H1 (cell line): ENCODE results near the gene YTHDC2. TPM values are rescaled to one million over a fixed set of nuclear protein-coding genes. Genes with fewer than 3 reads are reported as not detected.

Source experiments
- CTCF ChIA-PET: fragments of 300-600 bp; sonication (Branson Sonifier 250); formaldehyde crosslinking; loops from one replicate; lab custom pipeline; 2021; ENCODE audit not compliant: partially characterized antibody; lab: Charles Lee
- POLR2A ChIA-PET: fragments of 300-600 bp; sonication (Branson Sonifier 250); formaldehyde crosslinking; loops from one replicate; lab custom pipeline; 2021; ENCODE audit warnings: inconsistent platforms; ENCODE audit not compliant: partially characterized antibody; lab: Charles Lee
- DNase-seq, 2 experiments: peaks; one replicate each; pipeline versions ENCODE4 v3.0.0 to v3.0.0-alpha.2; 2010 to 2022; ENCODE audit warnings: low spot score in 2 of 2, low read depth in 1 of 2, mixed read lengths in 1 of 2
- FAIRE-seq: peaks from 2 replicates; lab custom pipeline; 2011; peaks lifted over from hg19 to GRCh38; lab: Jason Lieb, UNC
- H2AFZ ChIP-seq: 2 replicates; pipeline ENCODE4 v1.8.1; 2012; ENCODE audit warnings: low read length, inconsistent platforms
- H2AK5ac ChIP-seq: 2 replicates; pipeline ENCODE4 v1.6.1; 2013; ENCODE audit warnings: low read depth, low read length
- H2BK120ac ChIP-seq: replicated peaks from 2 replicates; pipeline ENCODE3; 2013; ENCODE audit warnings: low read depth, low read length, inconsistent platforms
- H2BK12ac ChIP-seq: 2 replicates; pipeline ENCODE4 v1.6.1; 2013; ENCODE audit warnings: low read depth, low read length
- H2BK15ac ChIP-seq: 2 replicates; pipeline ENCODE4 v1.6.1; 2013; ENCODE audit warnings: low read length
- H2BK20ac ChIP-seq: 2 replicates; pipeline ENCODE4 v1.6.1; 2013; ENCODE audit warnings: low read length
- H2BK5ac ChIP-seq: 2 replicates; pipeline ENCODE4 v1.6.1; 2013; ENCODE audit warnings: low read depth, low read length
- H3K14ac ChIP-seq: 2 replicates; pipeline ENCODE4 v1.6.1; 2013; ENCODE audit warnings: inconsistent platforms; ENCODE audit not compliant: insufficient read length
- H3K18ac ChIP-seq: 2 replicates; pipeline ENCODE4 v1.6.1; 2013; ENCODE audit warnings: low read length; ENCODE audit errors: extremely low read depth
- H3K23ac ChIP-seq: 2 replicates; pipeline ENCODE4 v1.6.1; 2013; ENCODE audit warnings: inconsistent platforms; ENCODE audit not compliant: insufficient read length
- H3K23me2 ChIP-seq: 2 replicates; pipeline ENCODE4 v1.6.1; 2013; ENCODE audit warnings: low read depth, low read length
- H3K27ac ChIP-seq: 2 replicates; pipeline ENCODE4 v1.6.1; 2011; ENCODE audit warnings: low read depth, low read length, inconsistent platforms
- H3K27me3 ChIP-seq, 4 experiments: replicated peaks in 1 of 4; 1 replicate in 1 of 4; 2 replicates in 3 of 4; pipeline versions ENCODE4 v1.6.1 to v1.8.1; 2011 to 2013; ENCODE audit warnings: low read length in 3 of 4, mild to moderate bottlenecking in 3 of 4, inconsistent platforms in 2 of 4, mixed read lengths in 2 of 4, moderate library complexity in 1 of 4; ENCODE audit not compliant: control insufficient read depth in 3 of 4, insufficient read depth in 3 of 4; ENCODE audit errors: extremely low read depth in 1 of 4
- H3K36me3 ChIP-seq, 4 experiments: 2 replicates each; pipeline versions ENCODE4 v1.6.1 to v1.8.1; 2011 to 2013; ENCODE audit warnings: mild to moderate bottlenecking in 4 of 4, low read length in 3 of 4, moderate library complexity in 2 of 4, control low read depth in 1 of 4, inconsistent platforms in 1 of 4; ENCODE audit not compliant: insufficient read depth in 4 of 4, control insufficient read depth in 2 of 4
- H3K4ac ChIP-seq: replicated peaks from 2 replicates; pipeline ENCODE3; 2013; ENCODE audit warnings: low read length, low read depth, mixed read lengths, inconsistent platforms; ENCODE audit not compliant: insufficient read length
- H3K4me1 ChIP-seq, 4 experiments: replicated peaks in 1 of 4; 1 replicate in 1 of 4; 2 replicates in 3 of 4; pipeline versions ENCODE4 v1.6.1 to v1.8.1; 2011 to 2013; ENCODE audit warnings: low read length in 3 of 4, inconsistent platforms in 2 of 4, mixed read lengths in 1 of 4; ENCODE audit not compliant: insufficient read depth in 4 of 4, control insufficient read depth in 3 of 4
- H3K4me2 ChIP-seq, 2 experiments: 2 replicates each; pipeline versions ENCODE4 v1.6.1 to v1.8.1; 2011 to 2013; ENCODE audit warnings: low read depth in 2 of 2, low read length in 2 of 2, control low read depth in 1 of 2, inconsistent platforms in 1 of 2, mild to moderate bottlenecking in 1 of 2; ENCODE audit not compliant: insufficient read depth in 1 of 2
- H3K4me3 ChIP-seq, 4 experiments: fragments of 200-600, 300-600 bp in 1 of 4; sonication (generic), shearing (Covaris generic), sonication (Bioruptor Twin) in 1 of 4; 2 replicates each; pipeline versions ENCODE4 v1.5.1 to v1.8.1; 2011 to 2016; ENCODE audit warnings: low read length in 4 of 4, low read depth in 3 of 4, control low read depth in 2 of 4, inconsistent platforms in 2 of 4, mild to moderate bottlenecking in 2 of 4, mixed read lengths in 1 of 4, moderate library complexity in 1 of 4; ENCODE audit not compliant: insufficient read depth in 2 of 4; ENCODE audit errors: extremely low read depth in 1 of 4
- H3K56ac ChIP-seq: replicated peaks from 2 replicates; pipeline ENCODE3; 2013; ENCODE audit warnings: low read depth, mild to moderate bottlenecking, mixed read lengths, low read length, inconsistent platforms; ENCODE audit not compliant: insufficient read length
- H3K79me1 ChIP-seq: 2 replicates; pipeline ENCODE4 v1.6.1; 2013; ENCODE audit warnings: low read depth, low read length, control low read depth
- H3K79me2 ChIP-seq, 2 experiments: 2 replicates each; pipeline versions ENCODE4 v1.6.1 to v1.8.1; 2012 to 2013; ENCODE audit warnings: low read length in 2 of 2, mild to moderate bottlenecking in 2 of 2, inconsistent platforms in 1 of 2; ENCODE audit not compliant: insufficient read depth in 2 of 2, control insufficient read depth in 1 of 2
- H3K9ac ChIP-seq, 4 experiments: replicated peaks in 1 of 4; 1 replicate in 1 of 4; 2 replicates in 3 of 4; pipeline versions ENCODE4 v1.6.1 to v1.8.1; 2011 to 2013; ENCODE audit warnings: low read depth in 3 of 4, low read length in 3 of 4, control low read depth in 2 of 4, mild to moderate bottlenecking in 2 of 4, moderate library complexity in 2 of 4, inconsistent platforms in 1 of 4; ENCODE audit errors: extremely low read depth in 1 of 4
- H3K9me3 ChIP-seq, 2 experiments: 2 replicates each; pipeline versions ENCODE4 v1.6.1 to v1.8.1; 2012 to 2013; ENCODE audit warnings: mild to moderate bottlenecking in 2 of 2, moderate library complexity in 2 of 2, control low read depth in 1 of 2, inconsistent platforms in 1 of 2, low read depth in 1 of 2, low read length in 1 of 2, mixed read lengths in 1 of 2; ENCODE audit not compliant: insufficient read depth in 2 of 2
- H4K20me1 ChIP-seq, 2 experiments: replicated peaks in 1 of 2; 2 replicates each; pipeline versions ENCODE3 to v1.8.1; 2011 to 2013; ENCODE audit warnings: inconsistent platforms in 2 of 2, low read length in 2 of 2, mild to moderate bottlenecking in 1 of 2; ENCODE audit not compliant: insufficient read depth in 2 of 2, control insufficient read depth in 1 of 2
- H4K5ac ChIP-seq: 2 replicates; pipeline ENCODE4 v1.6.1; 2013; ENCODE audit warnings: low read length, low read depth, mixed read lengths, inconsistent platforms; ENCODE audit not compliant: insufficient read length
- H4K8ac ChIP-seq: 2 replicates; pipeline ENCODE4 v1.8.0; 2013; ENCODE audit warnings: mild to moderate bottlenecking, moderate library complexity, low read length, inconsistent platforms; ENCODE audit not compliant: insufficient read depth; ENCODE audit errors: extremely low read depth
- H4K91ac ChIP-seq: replicated peaks from 2 replicates; pipeline ENCODE3; 2013; ENCODE audit warnings: low read length, mixed read lengths, inconsistent platforms; ENCODE audit not compliant: insufficient read length
- BCL11A ChIP-seq, 2 experiments: IDR thresholded peaks; one replicate each; pipeline ENCODE4 v1.6.1; 2011; ENCODE audit warnings: low read depth in 2 of 2, low read length in 2 of 2, mild to moderate bottlenecking in 2 of 2
- EGR1 ChIP-seq: IDR thresholded peaks from 2 replicates; pipeline ENCODE4 v1.6.1; 2011; ENCODE audit warnings: low read depth, low read length, borderline replicate concordance
- HDAC6 ChIP-seq: IDR thresholded peaks from one replicate; pipeline ENCODE4 v1.7.1; 2012; ENCODE audit warnings: low read depth, mild to moderate bottlenecking, inconsistent platforms, low read length, moderate library complexity
- MAFK ChIP-seq: IDR thresholded peaks from 2 replicates; pipeline ENCODE4 v1.6.1; 2012; ENCODE audit warnings: low read depth, mild to moderate bottlenecking, improper control_type of control experiment, low read length
- NANOG ChIP-seq: IDR thresholded peaks from 2 replicates; pipeline ENCODE4 v1.6.1; 2011; ENCODE audit warnings: low read length, low read depth, mild to moderate bottlenecking, inconsistent platforms; ENCODE audit not compliant: insufficient read depth, poor library complexity, severe bottlenecking
- SP4 ChIP-seq: IDR thresholded peaks from 2 replicates; pipeline ENCODE4 v1.6.1; 2012; ENCODE audit warnings: low read length, inconsistent platforms
- TAF1 ChIP-seq: IDR thresholded peaks from 2 replicates; pipeline ENCODE4 v1.6.1; 2011; ENCODE audit warnings: mild to moderate bottlenecking, low read depth, low read length
- TAF7 ChIP-seq: optimal IDR thresholded peaks from 2 replicates; pipeline ENCODE3; 2011; ENCODE audit warnings: low read depth, mild to moderate bottlenecking, inconsistent platforms, low read length, moderate library complexity, borderline replicate concordance
- TBP ChIP-seq: IDR thresholded peaks from 2 replicates; pipeline ENCODE4 v1.6.1; 2011; ENCODE audit warnings: low read depth, low read length, improper control_type of control experiment
- TCF12 ChIP-seq: IDR thresholded peaks from 2 replicates; pipeline ENCODE4 v1.6.1; 2011; ENCODE audit warnings: low read depth, mild to moderate bottlenecking, low read length
- ZNF274 ChIP-seq: IDR thresholded peaks from 2 replicates; pipeline ENCODE4 v1.7.0; 2012; ENCODE audit warnings: low read length, borderline replicate concordance; ENCODE audit errors: extremely low read depth
- WGBS, 2 experiments: shearing (Covaris generic) in 1 of 2; methylation state at CpG; one replicate each; pipeline versions ENCODE4 v1.1.6 to v1.1.7; 2013 to 2015; ENCODE audit warnings: low lambda C conversion rate in 2 of 2, mixed read lengths in 2 of 2, inconsistent platforms in 1 of 2, low coverage in 1 of 2, missing lambda C conversion rate in 1 of 2; ENCODE audit not compliant: insufficient replicate concordance in 2 of 2, insufficient coverage in 1 of 2, insufficient read length in 1 of 2; ENCODE audit errors: extremely low coverage in 1 of 2, missing lambda C conversion rate in 1 of 2; 5-methylcytosine and 5-hydroxymethylcytosine counted together
- polyA plus RNA-seq, 7 experiments: library from polyadenylated mRNA; depleted of rRNA in 3 of 7; stranded (reverse) in 5 of 7; unstranded in 2 of 7; fragments of >200 nt in 5 of 7; fragments of 200-250 nt in 2 of 7; gene quantifications; 1 replicate in 5 of 7; 2 replicates in 1 of 7; 4 replicates in 1 of 7; pipeline versions ENCODE4 v1.2.1 to v1.2.3, GENCODE V29; 2011 to 2013; ENCODE audit warnings: missing spikeins in 2 of 7, mixed read lengths in 2 of 7
- total RNA-seq: library from RNA; stranded (reverse); fragmentation: NEBNext Ultra II Directional; extraction: Animal tissue kit (Norgen Biotek cat#: 25700); gene quantifications from 2 replicates; pipeline ENCODE4 v1.2.1, GENCODE V29; 2021
- TF ChIP-seq, protein P1 (sequence below): IDR thresholded peaks from 2 replicates; pipeline ENCODE4 v1.6.1; 2012; ENCODE audit warnings: inconsistent platforms

Gene YTHDC2
- total and polyA plus RNA-seq, 2 of the 8 experiments (the other 6 are each of a cell fraction or from before 2014, with no cell fraction given), result 4.3 to 20.1 TPM

DNA sequence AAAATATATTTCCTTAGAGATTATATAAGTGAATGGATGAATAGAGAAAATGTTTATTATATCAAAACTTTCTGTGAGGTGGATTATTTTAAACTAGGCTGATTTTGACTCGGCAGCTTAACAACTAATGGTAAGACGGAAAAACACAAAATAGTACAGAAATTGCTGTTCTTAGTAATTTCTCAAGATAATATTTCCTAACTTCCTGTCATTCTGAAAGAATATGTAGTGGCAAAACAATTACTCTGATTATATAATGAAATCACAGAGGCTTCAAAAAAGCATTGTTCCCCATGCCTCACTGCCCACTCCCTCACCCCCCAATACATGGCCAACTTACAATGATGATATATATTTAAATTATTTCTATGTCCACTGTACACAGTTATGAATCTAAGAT is 85.4 kb downstream of the YTHDC2 start:
- no peak overlapping the region for H3K56ac ChIP-seq
- 96% methylated on average over 2 of the region's 2 CpGs; no CpG with 5 or more reads in 1 of the 2 experiments for WGBS, 2 experiments
- no peak overlapping the region for H3K18ac ChIP-seq
- no peak overlapping the region for H3K27ac ChIP-seq
- no peak overlapping the region for H3K14ac ChIP-seq
- H2BK5ac ChIP-seq, result no peak overlapping the region
- H3K23ac ChIP-seq, result no peak overlapping the region
- no peaks in the 10 kb centered on the region for H3K79me2 ChIP-seq
- H3K36me3 ChIP-seq, result no peaks in the 10 kb centered on the region
- no peak overlapping the region for H2AK5ac ChIP-seq
- POLR2A ChIA-PET, result no interaction called here
- H4K20me1 ChIP-seq, result no peaks in the 10 kb centered on the region
- H2BK15ac ChIP-seq, result no peak overlapping the region
- DNase-seq (no peak), FAIRE-seq (no peak)
- CTCF ChIA-PET, result interaction anchor here (0.7 to 1.7 kb wide), 5 partner anchors 12 to 262 kb away, joined by 3 to 6 read pairs (median 3); no protein-coding TSS in a partner anchor
- no peak overlapping the region for H2BK12ac ChIP-seq
- no peak overlapping the region for H3K4me3 ChIP-seq
- H4K5ac ChIP-seq, result no peak overlapping the region
- no peaks in the 10 kb centered on the region for H3K9me3 ChIP-seq
- no peak overlapping the region for H2AFZ ChIP-seq
- H3K23me2 ChIP-seq, result no peaks in the 10 kb centered on the region
- no peak overlapping the region for H2BK120ac ChIP-seq
- no peaks in the 10 kb centered on the region for H3K27me3 ChIP-seq
- no peak overlapping the region for H4K8ac ChIP-seq
- no peak overlapping the region for H3K4ac ChIP-seq
- TF ChIP-seq TAF1 (no peak), TBP (no peak), NANOG (no peak), MAFK (no peak), BCL11A (IDR thresholded peaks at IDR 0.05; ENCODE audit: low read depth in 2 of 2, low read length in 2 of 2) (no peak), SP4 (no peak), TCF12 (no peak), ZNF274 (no peak), TAF7 (no peak), EGR1 (no peak), HDAC6 (no peak)
- TF ChIP-seq, protein P1, sequence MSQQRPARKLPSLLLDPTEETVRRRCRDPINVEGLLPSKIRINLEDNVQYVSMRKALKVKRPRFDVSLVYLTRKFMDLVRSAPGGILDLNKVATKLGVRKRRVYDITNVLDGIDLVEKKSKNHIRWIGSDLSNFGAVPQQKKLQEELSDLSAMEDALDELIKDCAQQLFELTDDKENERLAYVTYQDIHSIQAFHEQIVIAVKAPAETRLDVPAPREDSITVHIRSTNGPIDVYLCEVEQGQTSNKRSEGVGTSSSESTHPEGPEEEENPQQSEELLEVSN, result no peak
- H4K91ac ChIP-seq, result no peak overlapping the region
- H2BK20ac ChIP-seq, result no peak overlapping the region
- no peak overlapping the region for H3K9ac ChIP-seq
- H3K79me1 ChIP-seq, result no peaks in the 10 kb centered on the region
- H3K4me1 ChIP-seq, result peaks cover 0 to 3% (median 0%) of the 10 kb centered on the region in 4 experiments; a peak in 1 of 7 replicates
- no peak overlapping the region for H3K4me2 ChIP-seq
